A673 (cell line): Measurements from ENCODE around the gene TSHR. TPM values are rescaled to one million over a fixed set of nuclear protein-coding genes. Genes with fewer than 3 reads are reported as not detected.

ENCODE experiments used
- BruUV-seq: library from RNA; stranded (reverse); fragments of 400-500 nt; replicated peaks from 2 replicates; lab custom pipeline; 2021; lab: Mats Ljungman, UMichigan
- CTCF ChIA-PET: fragments of 300-600 bp; sonication (Branson Sonifier 250); formaldehyde crosslinking; loops from one replicate; lab custom pipeline; 2022; ENCODE audit warnings: antibody characterized with exemption; lab: Charles Lee
- POLR2A ChIA-PET: fragments of 300-600 bp; sonication (Branson Sonifier 250); formaldehyde crosslinking; loops from one replicate; lab custom pipeline; 2022; ENCODE audit warnings: antibody characterized with exemption; ENCODE audit not compliant: low non-redundant PET; lab: Charles Lee
- DNase-seq: peaks from one replicate; pipeline ENCODE4 v3.0.0-alpha.2; 2015; ENCODE audit warnings: low spot score
- H3K27ac ChIP-seq: fragments of 200-600 bp; sonication (generic); 2 replicates; pipeline ENCODE4 v1.5.1; 2016; ENCODE audit warnings: mixed run types, low read depth, mild to moderate bottlenecking, mixed read lengths, antibody characterized with exemption, low read length; ENCODE audit not compliant: poor library complexity, severe bottlenecking
- H3K27me3 ChIP-seq: fragments of 200-600 bp; sonication (generic); replicated peaks from 2 replicates; pipeline ENCODE4 v1.6.1; 2017; ENCODE audit warnings: mixed run types, low read depth, mild to moderate bottlenecking, mixed read lengths, antibody characterized with exemption, low read length; ENCODE audit not compliant: insufficient read depth, poor library complexity
- H3K36me3 ChIP-seq: fragments of 200-600 bp; sonication (generic); 2 replicates; pipeline ENCODE4 v1.6.1; 2016; ENCODE audit warnings: mixed run types, mild to moderate bottlenecking, mixed read lengths, antibody characterized with exemption, low read length; ENCODE audit not compliant: insufficient read depth, poor library complexity, severe bottlenecking
- H3K4me1 ChIP-seq: fragments of 200-600 bp; sonication (generic); 2 replicates; pipeline ENCODE4 v1.6.1; 2017; ENCODE audit warnings: mixed run types, mild to moderate bottlenecking, mixed read lengths, antibody characterized with exemption, low read length; ENCODE audit not compliant: insufficient read depth, poor library complexity, severe bottlenecking
- H3K4me3 ChIP-seq: fragments of 200-600 bp; sonication (generic); 2 replicates; pipeline ENCODE4 v1.5.1; 2016; ENCODE audit warnings: low read depth, mixed run types, mild to moderate bottlenecking, mixed read lengths, low read length; ENCODE audit not compliant: poor library complexity, severe bottlenecking
- H3K9me3 ChIP-seq: fragments of 200-600 bp; sonication (generic); 2 replicates; pipeline ENCODE4 v1.6.1; 2016; ENCODE audit warnings: mixed run types, low read depth, mild to moderate bottlenecking, mixed read lengths, antibody characterized with exemption, low read length; ENCODE audit not compliant: poor library complexity, severe bottlenecking
- EZH2 ChIP-seq: fragments of 200-600 bp; sonication (generic); IDR thresholded peaks from 2 replicates; pipeline ENCODE4 v1.6.1; 2017; ENCODE audit warnings: borderline replicate concordance, low read depth, mild to moderate bottlenecking, mixed read lengths, antibody characterized with exemption, low read length; ENCODE audit not compliant: poor library complexity, severe bottlenecking
- intact Hi-C: fragments of 100-400 bp; cut with micrococcal nuclease; formaldehyde crosslinking; loops from one replicate; pipeline ENCODE4 v1.10.0; 2022; ENCODE audit not compliant: unreplicated experiment
- total RNA-seq: library from RNA; stranded (reverse); gene quantifications from 2 replicates; pipeline ENCODE4 v1.2.3, GENCODE V29; 2021
- TF ChIP-seq, protein P1 (sequence below): fragments of 300-800, 200-600 bp; sonication (generic); conservative IDR thresholded peaks from 2 replicates; pipeline ENCODE4 v1.5.1; 2017; ENCODE audit warnings: low read depth, mild to moderate bottlenecking, antibody characterized with exemption, low read length, moderate library complexity, mixed read lengths

Gene TSHR
- total RNA-seq, 1 experiment from 2014 or later: not detected

DNA sequence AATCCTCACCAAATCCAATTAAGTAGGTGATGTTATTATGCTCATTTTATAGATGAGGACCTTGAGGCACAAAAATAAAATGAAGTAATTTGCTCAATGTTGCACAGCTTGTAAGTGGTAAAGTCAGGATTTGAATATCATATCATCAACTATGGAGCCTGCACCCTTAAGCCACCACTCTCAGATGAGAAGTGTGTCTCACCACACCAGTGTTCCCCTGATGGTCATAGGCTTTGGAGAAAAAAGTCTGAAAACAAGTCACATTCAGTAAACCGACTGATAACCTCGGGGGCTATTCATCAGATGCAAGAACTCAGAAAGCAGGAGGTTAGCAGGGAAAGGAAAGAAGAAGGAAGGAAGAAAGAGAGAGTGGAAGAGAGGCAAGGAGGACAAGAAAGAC is 2.8 kb downstream of the TSHR start:
- ChIA-PET POLR2A (no interaction called here), CTCF (no interaction called here)
- Histone ChIP-seq H3K27ac (no peak overlapping the region), H3K4me1 (no peaks in the 10 kb centered on the region), H3K27me3 (peaks cover 59% of the 10 kb centered on the region), H3K36me3 (no peaks in the 10 kb centered on the region), H3K9me3 (no peaks in the 10 kb centered on the region), H3K4me3 (no peak overlapping the region)
- DNase-seq: no peak
- intact Hi-C loops: loop anchor here (10.0 kb wide), 1 partner anchor 507 kb away; no protein-coding TSS in a partner anchor
- TF ChIP-seq, protein P1, sequence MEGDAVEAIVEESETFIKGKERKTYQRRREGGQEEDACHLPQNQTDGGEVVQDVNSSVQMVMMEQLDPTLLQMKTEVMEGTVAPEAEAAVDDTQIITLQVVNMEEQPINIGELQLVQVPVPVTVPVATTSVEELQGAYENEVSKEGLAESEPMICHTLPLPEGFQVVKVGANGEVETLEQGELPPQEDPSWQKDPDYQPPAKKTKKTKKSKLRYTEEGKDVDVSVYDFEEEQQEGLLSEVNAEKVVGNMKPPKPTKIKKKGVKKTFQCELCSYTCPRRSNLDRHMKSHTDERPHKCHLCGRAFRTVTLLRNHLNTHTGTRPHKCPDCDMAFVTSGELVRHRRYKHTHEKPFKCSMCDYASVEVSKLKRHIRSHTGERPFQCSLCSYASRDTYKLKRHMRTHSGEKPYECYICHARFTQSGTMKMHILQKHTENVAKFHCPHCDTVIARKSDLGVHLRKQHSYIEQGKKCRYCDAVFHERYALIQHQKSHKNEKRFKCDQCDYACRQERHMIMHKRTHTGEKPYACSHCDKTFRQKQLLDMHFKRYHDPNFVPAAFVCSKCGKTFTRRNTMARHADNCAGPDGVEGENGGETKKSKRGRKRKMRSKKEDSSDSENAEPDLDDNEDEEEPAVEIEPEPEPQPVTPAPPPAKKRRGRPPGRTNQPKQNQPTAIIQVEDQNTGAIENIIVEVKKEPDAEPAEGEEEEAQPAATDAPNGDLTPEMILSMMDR: no peak
- TF ChIP-seq EZH2: no peak
- no TSS peak for BruUV-seq

DNA sequence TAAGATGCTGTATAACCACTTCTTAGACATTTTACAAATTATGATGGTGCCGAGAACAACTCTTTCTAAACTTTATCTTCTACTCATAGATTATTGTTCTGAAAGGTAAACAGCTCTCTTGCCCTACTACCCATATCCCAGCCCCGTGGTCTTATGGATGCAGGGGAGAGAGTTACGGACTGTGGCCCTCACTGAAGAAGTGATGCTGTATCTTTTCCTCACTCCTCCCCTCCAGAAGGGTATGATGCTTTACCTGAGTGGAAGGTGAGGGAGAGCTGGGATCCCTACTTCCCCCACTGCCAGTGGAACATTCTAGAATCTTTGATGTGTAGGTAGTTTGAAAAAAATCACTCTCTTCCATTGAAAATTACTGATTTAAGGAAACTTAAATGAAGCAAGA is 3.5 kb downstream of the TSHR start:
- TF ChIP-seq EZH2: no peak
- TF ChIP-seq, protein P1: no peak
- Histone ChIP-seq H3K4me1 (no peaks in the 10 kb centered on the region), H3K27ac (no peak overlapping the region), H3K4me3 (no peak overlapping the region), H3K27me3 (peaks cover 66% of the 10 kb centered on the region), H3K36me3 (no peaks in the 10 kb centered on the region), H3K9me3 (no peaks in the 10 kb centered on the region)
- BruUV-seq: no TSS peak
- no peak for DNase-seq
- ChIA-PET POLR2A (no interaction called here), CTCF (no interaction called here)
- intact Hi-C loops: loop anchor here (10.0 kb wide), 1 partner anchor 506 kb away; no protein-coding TSS in a partner anchor

DNA sequence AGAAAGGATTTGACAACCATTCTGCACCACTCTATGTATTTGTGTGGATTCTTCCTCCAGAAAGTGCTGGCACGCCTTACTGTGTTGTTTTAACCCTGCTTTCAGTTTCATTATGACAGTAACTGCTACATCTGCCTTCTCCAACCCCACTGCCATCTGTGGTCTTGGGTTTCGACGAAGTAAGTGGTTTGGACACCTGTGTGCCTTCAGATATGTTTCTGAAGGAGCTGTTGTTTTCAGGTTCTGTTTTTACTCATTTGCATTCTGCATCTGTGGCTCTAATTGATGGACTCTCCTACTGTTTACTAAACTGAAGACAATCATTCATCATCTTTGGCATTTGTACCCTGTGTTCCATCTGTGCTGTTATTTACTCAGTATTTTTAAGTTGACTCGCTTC is 4.1 kb downstream of the TSHR start:
- TF ChIP-seq, protein P1: no peak
- TF ChIP-seq EZH2: no peak
- Histone ChIP-seq H3K27me3 (peaks cover 71% of the 10 kb centered on the region), H3K27ac (no peak overlapping the region), H3K4me1 (no peaks in the 10 kb centered on the region), H3K9me3 (no peaks in the 10 kb centered on the region), H3K4me3 (no peak overlapping the region), H3K36me3 (no peaks in the 10 kb centered on the region)
- BruUV-seq: no TSS peak
- no peak for DNase-seq
- ChIA-PET POLR2A (no interaction called here), CTCF (no interaction called here)
- intact Hi-C loops: loop anchor here (10.0 kb wide), 1 partner anchor 505 kb away; no protein-coding TSS in a partner anchor
